CMK (cell line): ENCODE data around the gene CLEC16A.

Experiments used
- DNase-seq: peaks from one replicate; pipeline ENCODE4 v3.0.0-alpha.2; 2010; ENCODE audit warnings: low read depth

Gene CLEC16A

GRCh38 chr16:11038777-11039176 lies 94.4 kb downstream of the CLEC16A start:
- DNase-seq: no peak

- no peak for DNase-seq
Observed at GRCh38 chr16:11039726-11040125, 95.4 kb downstream of the CLEC16A start.

- no peak for DNase-seq
Observed at GRCh38 chr16:11042191-11042590, 97.8 kb downstream of the CLEC16A start.

- DNase-seq: no peak
Observed at GRCh38 chr16:11045441-11045840, 101.1 kb downstream of the CLEC16A start.

GRCh38 chr16:11045846-11046245 lies 101.5 kb downstream of the CLEC16A start:
- no peak for DNase-seq

GRCh38 chr16:11046382-11046931 lies 102.1 kb downstream of the CLEC16A start:
- no peak for DNase-seq

GRCh38 chr16:11047057-11047456 lies 102.7 kb downstream of the CLEC16A start:
- DNase-seq: no peak

- DNase-seq: no peak
Observed at GRCh38 chr16:11047939-11048800, 103.8 kb downstream of the CLEC16A start.

- no peak for DNase-seq
Observed at GRCh38 chr16:11049396-11050059, 105.2 kb downstream of the CLEC16A start.

GRCh38 chr16:11050536-11050935 lies 106.2 kb downstream of the CLEC16A start:
- DNase-seq: no peak

GRCh38 chr16:11050944-11051343 lies 106.6 kb downstream of the CLEC16A start:
- no peak for DNase-seq

- DNase-seq: no peak
Observed at GRCh38 chr16:11051430-11051829, 107.1 kb downstream of the CLEC16A start.

GRCh38 chr16:11051879-11052808 lies 107.8 kb downstream of the CLEC16A start:
- DNase-seq: peak; percentile 97

- DNase-seq: no peak
Observed at GRCh38 chr16:11053916-11054460, 109.6 kb downstream of the CLEC16A start.

GRCh38 chr16:11056090-11056992 lies 112.0 kb downstream of the CLEC16A start:
- no peak for DNase-seq

- DNase-seq: no peak
Observed at GRCh38 chr16:11056993-11057649, 112.8 kb downstream of the CLEC16A start.

- no peak for DNase-seq
Observed at GRCh38 chr16:11057711-11058345, 113.5 kb downstream of the CLEC16A start.

GRCh38 chr16:11058832-11059231 lies 114.5 kb downstream of the CLEC16A start:
- DNase-seq: no peak

GRCh38 chr16:11059588-11059987 lies 115.2 kb downstream of the CLEC16A start:
- no peak for DNase-seq

- DNase-seq: no peak
Observed at GRCh38 chr16:11060364-11060763, 116.0 kb downstream of the CLEC16A start.
